ENCODE results near the gene SOS2.

SOS2 gene

DNA sequence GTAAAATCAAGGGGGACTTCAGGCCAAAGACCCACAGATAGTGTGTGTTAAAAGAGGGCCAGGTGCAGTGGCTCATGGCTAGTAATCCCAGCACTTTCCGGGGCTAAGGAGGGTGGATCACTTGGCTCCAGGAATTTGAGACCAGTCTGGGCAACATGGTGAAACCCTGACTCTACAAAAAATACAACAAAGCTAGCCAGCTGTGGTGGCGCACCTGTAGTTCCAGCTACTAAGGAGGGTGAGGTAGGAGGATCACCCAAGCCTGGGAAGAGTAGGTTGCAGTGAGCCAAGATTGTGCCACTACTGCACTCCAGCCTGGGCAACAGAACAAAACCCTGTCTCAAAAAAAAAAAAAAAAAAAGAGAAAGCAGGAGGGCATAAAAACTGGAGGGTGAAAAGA lies 123.5 kb downstream of the SOS2 start:
- Histone ChIP-seq H3K27ac (no peak overlapping the region), H3K27me3 (no peaks in the 10 kb centered on the region), H3K36me3 (peaks cover 25 to 51% (median 33%) of the 10 kb centered on the region in 3 donors), H3K9me3 (no peaks in the 10 kb centered on the region), H3K4me3 (no peak overlapping the region), H3K4me1 (no peaks in the 10 kb centered on the region)
- intact Hi-C loops (cut with DNase I; ENCODE audit: low total_unique reads) = no loop called here
- no peak for DNase-seq
- TF ChIP-seq, protein P1, sequence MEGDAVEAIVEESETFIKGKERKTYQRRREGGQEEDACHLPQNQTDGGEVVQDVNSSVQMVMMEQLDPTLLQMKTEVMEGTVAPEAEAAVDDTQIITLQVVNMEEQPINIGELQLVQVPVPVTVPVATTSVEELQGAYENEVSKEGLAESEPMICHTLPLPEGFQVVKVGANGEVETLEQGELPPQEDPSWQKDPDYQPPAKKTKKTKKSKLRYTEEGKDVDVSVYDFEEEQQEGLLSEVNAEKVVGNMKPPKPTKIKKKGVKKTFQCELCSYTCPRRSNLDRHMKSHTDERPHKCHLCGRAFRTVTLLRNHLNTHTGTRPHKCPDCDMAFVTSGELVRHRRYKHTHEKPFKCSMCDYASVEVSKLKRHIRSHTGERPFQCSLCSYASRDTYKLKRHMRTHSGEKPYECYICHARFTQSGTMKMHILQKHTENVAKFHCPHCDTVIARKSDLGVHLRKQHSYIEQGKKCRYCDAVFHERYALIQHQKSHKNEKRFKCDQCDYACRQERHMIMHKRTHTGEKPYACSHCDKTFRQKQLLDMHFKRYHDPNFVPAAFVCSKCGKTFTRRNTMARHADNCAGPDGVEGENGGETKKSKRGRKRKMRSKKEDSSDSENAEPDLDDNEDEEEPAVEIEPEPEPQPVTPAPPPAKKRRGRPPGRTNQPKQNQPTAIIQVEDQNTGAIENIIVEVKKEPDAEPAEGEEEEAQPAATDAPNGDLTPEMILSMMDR (IDR thresholded peaks at IDR 0.05) = no peak

GRCh38 chr14:50106178-50106577 lies 125.2 kb downstream of the SOS2 start:
- no peaks in the 10 kb centered on the region for H3K4me1 ChIP-seq
- H3K36me3 ChIP-seq = peaks cover 11 to 36% (median 19%) of the 10 kb centered on the region in 3 donors
- no peak for DNase-seq
- H3K27ac ChIP-seq = no peak overlapping the region
- TF ChIP-seq, protein P1 (IDR thresholded peaks at IDR 0.05) = no peak
- no peaks in the 10 kb centered on the region for H3K27me3 ChIP-seq
- no peak overlapping the region for H3K4me3 ChIP-seq
- intact Hi-C loops (cut with DNase I; ENCODE audit: low total_unique reads) = no loop called here
- no peaks in the 10 kb centered on the region for H3K9me3 ChIP-seq

DNA sequence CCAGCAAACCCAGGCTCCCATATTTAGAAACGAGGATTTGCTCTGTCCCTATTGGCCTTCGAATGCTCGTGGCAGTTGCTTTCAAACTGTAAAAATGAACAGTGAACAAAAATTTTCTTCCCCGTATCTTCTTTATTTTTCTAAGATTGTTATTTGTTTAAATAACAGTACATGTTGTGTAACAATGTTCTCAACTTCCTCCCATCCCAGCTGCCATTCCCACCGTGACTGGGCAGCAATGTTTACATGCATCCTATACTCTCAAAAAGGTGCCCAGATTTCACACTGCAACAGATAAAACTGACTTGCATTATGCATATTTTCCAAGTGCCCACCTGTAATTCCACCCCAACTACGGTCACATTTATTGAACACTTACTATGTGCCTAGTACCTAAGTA lies 127.8 kb downstream of the SOS2 start:
- H3K4me1 ChIP-seq = no peaks in the 10 kb centered on the region
- H3K27me3 ChIP-seq = no peaks in the 10 kb centered on the region
- H3K9me3 ChIP-seq = no peaks in the 10 kb centered on the region
- H3K36me3 ChIP-seq = peaks cover 0 to 21% (median 0%) of the 10 kb centered on the region in 3 donors
- no peak overlapping the region for H3K4me3 ChIP-seq
- intact Hi-C loops (cut with DNase I; ENCODE audit: low total_unique reads) = loop anchor here (5.0 kb wide), 1 partner anchor 221 kb away; no protein-coding TSS in a partner anchor
- TF ChIP-seq, protein P1 (IDR thresholded peaks at IDR 0.05) = no peak
- no peak overlapping the region for H3K27ac ChIP-seq
- DNase-seq = no peak

- DNase-seq = no peak
- H3K27ac ChIP-seq = no peak overlapping the region
- TF ChIP-seq, protein P1 (IDR thresholded peaks at IDR 0.05) = no peak
Observed at GRCh38 chr14:50101417-50101816, 130.0 kb downstream of the SOS2 start.

GRCh38 chr14:50100805-50101204 lies 130.6 kb downstream of the SOS2 start:
- Histone ChIP-seq H3K27me3 (no peaks in the 10 kb centered on the region), H3K27ac (no peak overlapping the region), H3K4me1 (no peaks in the 10 kb centered on the region), H3K4me3 (no peak overlapping the region), H3K36me3 (peaks cover 0 to 8% (median 0%) of the 10 kb centered on the region in 3 donors), H3K9me3 (no peaks in the 10 kb centered on the region)
- no peak for DNase-seq
- TF ChIP-seq, protein P1 (IDR thresholded peaks at IDR 0.05) = no peak
- intact Hi-C loops (cut with DNase I; ENCODE audit: low total_unique reads) = loop anchor here (5.0 kb wide), 1 partner anchor 219 kb away; no protein-coding TSS in a partner anchor

More at GRCh38 chr14:50101417-50101816, 130.0 kb downstream of the SOS2 start:
- H3K4me1 ChIP-seq = no peaks in the 10 kb centered on the region
- no peaks in the 10 kb centered on the region for H3K9me3 ChIP-seq
- H3K36me3 ChIP-seq = peaks cover 0 to 8% (median 0%) of the 10 kb centered on the region in 3 donors
- no peaks in the 10 kb centered on the region for H3K27me3 ChIP-seq
- intact Hi-C loops (cut with DNase I; ENCODE audit: low total_unique reads) = loop anchor here (5.0 kb wide), 1 partner anchor 219 kb away; no protein-coding TSS in a partner anchor
- no peak overlapping the region for H3K4me3 ChIP-seq

DNA sequence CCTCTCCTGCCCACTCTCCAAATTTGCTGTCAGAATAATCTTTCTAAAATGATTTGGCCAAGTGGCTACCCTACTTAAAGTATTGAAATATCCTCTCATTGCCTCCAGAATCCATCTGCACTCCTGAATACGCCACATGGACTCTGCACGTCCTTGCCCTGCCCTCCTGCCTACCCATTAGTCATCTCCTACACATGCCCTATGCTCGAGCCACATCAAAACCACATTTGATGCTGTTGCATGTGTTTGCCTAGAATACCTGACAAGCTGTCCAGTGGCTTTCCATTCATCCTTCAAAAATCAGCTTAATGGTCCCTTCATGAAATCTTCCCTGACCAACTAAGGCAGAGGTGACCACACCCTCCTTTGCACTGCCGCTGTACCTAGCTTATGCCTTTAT lies 132.0 kb downstream of the SOS2 start:
- Histone ChIP-seq H3K4me1 (no peaks in the 10 kb centered on the region), H3K4me3 (no peak overlapping the region), H3K27ac (no peak overlapping the region), H3K27me3 (no peaks in the 10 kb centered on the region), H3K9me3 (no peaks in the 10 kb centered on the region), H3K36me3 (peaks cover 0 to 8% (median 0%) of the 10 kb centered on the region in 3 donors)
- TF ChIP-seq, protein P1 (IDR thresholded peaks at IDR 0.05) = no peak
- intact Hi-C loops (cut with DNase I; ENCODE audit: low total_unique reads) = no loop called here
- DNase-seq = no peak
